H1 (cell line): ENCODE results near the gene GRM1. TPM values are rescaled to one million over a fixed set of nuclear protein-coding genes. Genes with fewer than 3 reads are reported as not detected.

Experiments
- CTCF ChIA-PET: fragments of 300-600 bp; sonication (Branson Sonifier 250); formaldehyde crosslinking; loops from one replicate; lab custom pipeline; 2021; ENCODE audit not compliant: partially characterized antibody; lab: Charles Lee
- POLR2A ChIA-PET: fragments of 300-600 bp; sonication (Branson Sonifier 250); formaldehyde crosslinking; loops from one replicate; lab custom pipeline; 2021; ENCODE audit warnings: inconsistent platforms; ENCODE audit not compliant: partially characterized antibody; lab: Charles Lee
- DNase-seq, 2 experiments: peaks; one replicate each; pipeline versions ENCODE4 v3.0.0 to v3.0.0-alpha.2; 2010 to 2022; ENCODE audit warnings: low spot score in 2 of 2, low read depth in 1 of 2, mixed read lengths in 1 of 2
- FAIRE-seq: peaks from 2 replicates; lab custom pipeline; 2011; peaks lifted over from hg19 to GRCh38; lab: Jason Lieb, UNC
- H2AFZ ChIP-seq: 2 replicates; pipeline ENCODE4 v1.8.1; 2012; ENCODE audit warnings: low read length, inconsistent platforms
- H2AK5ac ChIP-seq: 2 replicates; pipeline ENCODE4 v1.6.1; 2013; ENCODE audit warnings: low read depth, low read length
- H2BK120ac ChIP-seq: replicated peaks from 2 replicates; pipeline ENCODE3; 2013; ENCODE audit warnings: low read depth, low read length, inconsistent platforms
- H2BK12ac ChIP-seq: 2 replicates; pipeline ENCODE4 v1.6.1; 2013; ENCODE audit warnings: low read depth, low read length
- H2BK15ac ChIP-seq: 2 replicates; pipeline ENCODE4 v1.6.1; 2013; ENCODE audit warnings: low read length
- H2BK20ac ChIP-seq: 2 replicates; pipeline ENCODE4 v1.6.1; 2013; ENCODE audit warnings: low read length
- H2BK5ac ChIP-seq: 2 replicates; pipeline ENCODE4 v1.6.1; 2013; ENCODE audit warnings: low read depth, low read length
- H3K14ac ChIP-seq: 2 replicates; pipeline ENCODE4 v1.6.1; 2013; ENCODE audit warnings: inconsistent platforms; ENCODE audit not compliant: insufficient read length
- H3K18ac ChIP-seq: 2 replicates; pipeline ENCODE4 v1.6.1; 2013; ENCODE audit warnings: low read length; ENCODE audit errors: extremely low read depth
- H3K23ac ChIP-seq: 2 replicates; pipeline ENCODE4 v1.6.1; 2013; ENCODE audit warnings: inconsistent platforms; ENCODE audit not compliant: insufficient read length
- H3K23me2 ChIP-seq: 2 replicates; pipeline ENCODE4 v1.6.1; 2013; ENCODE audit warnings: low read depth, low read length
- H3K27ac ChIP-seq: 2 replicates; pipeline ENCODE4 v1.6.1; 2011; ENCODE audit warnings: low read depth, low read length, inconsistent platforms
- H3K27me3 ChIP-seq, 4 experiments: replicated peaks in 1 of 4; 1 replicate in 1 of 4; 2 replicates in 3 of 4; pipeline versions ENCODE4 v1.6.1 to v1.8.1; 2011 to 2013; ENCODE audit warnings: low read length in 3 of 4, mild to moderate bottlenecking in 3 of 4, inconsistent platforms in 2 of 4, mixed read lengths in 2 of 4, moderate library complexity in 1 of 4; ENCODE audit not compliant: control insufficient read depth in 3 of 4, insufficient read depth in 3 of 4; ENCODE audit errors: extremely low read depth in 1 of 4
- H3K36me3 ChIP-seq, 4 experiments: 2 replicates each; pipeline versions ENCODE4 v1.6.1 to v1.8.1; 2011 to 2013; ENCODE audit warnings: mild to moderate bottlenecking in 4 of 4, low read length in 3 of 4, moderate library complexity in 2 of 4, control low read depth in 1 of 4, inconsistent platforms in 1 of 4; ENCODE audit not compliant: insufficient read depth in 4 of 4, control insufficient read depth in 2 of 4
- H3K4ac ChIP-seq: replicated peaks from 2 replicates; pipeline ENCODE3; 2013; ENCODE audit warnings: low read length, low read depth, mixed read lengths, inconsistent platforms; ENCODE audit not compliant: insufficient read length
- H3K4me1 ChIP-seq, 4 experiments: replicated peaks in 1 of 4; 1 replicate in 1 of 4; 2 replicates in 3 of 4; pipeline versions ENCODE4 v1.6.1 to v1.8.1; 2011 to 2013; ENCODE audit warnings: low read length in 3 of 4, inconsistent platforms in 2 of 4, mixed read lengths in 1 of 4; ENCODE audit not compliant: insufficient read depth in 4 of 4, control insufficient read depth in 3 of 4
- H3K4me2 ChIP-seq, 2 experiments: 2 replicates each; pipeline versions ENCODE4 v1.6.1 to v1.8.1; 2011 to 2013; ENCODE audit warnings: low read depth in 2 of 2, low read length in 2 of 2, control low read depth in 1 of 2, inconsistent platforms in 1 of 2, mild to moderate bottlenecking in 1 of 2; ENCODE audit not compliant: insufficient read depth in 1 of 2
- H3K4me3 ChIP-seq, 4 experiments: fragments of 200-600, 300-600 bp in 1 of 4; sonication (generic), shearing (Covaris generic), sonication (Bioruptor Twin) in 1 of 4; 2 replicates each; pipeline versions ENCODE4 v1.5.1 to v1.8.1; 2011 to 2016; ENCODE audit warnings: low read length in 4 of 4, low read depth in 3 of 4, control low read depth in 2 of 4, inconsistent platforms in 2 of 4, mild to moderate bottlenecking in 2 of 4, mixed read lengths in 1 of 4, moderate library complexity in 1 of 4; ENCODE audit not compliant: insufficient read depth in 2 of 4; ENCODE audit errors: extremely low read depth in 1 of 4
- H3K56ac ChIP-seq: replicated peaks from 2 replicates; pipeline ENCODE3; 2013; ENCODE audit warnings: low read depth, mild to moderate bottlenecking, mixed read lengths, low read length, inconsistent platforms; ENCODE audit not compliant: insufficient read length
- H3K79me1 ChIP-seq: 2 replicates; pipeline ENCODE4 v1.6.1; 2013; ENCODE audit warnings: low read depth, low read length, control low read depth
- H3K79me2 ChIP-seq, 2 experiments: 2 replicates each; pipeline versions ENCODE4 v1.6.1 to v1.8.1; 2012 to 2013; ENCODE audit warnings: low read length in 2 of 2, mild to moderate bottlenecking in 2 of 2, inconsistent platforms in 1 of 2; ENCODE audit not compliant: insufficient read depth in 2 of 2, control insufficient read depth in 1 of 2
- H3K9ac ChIP-seq, 4 experiments: replicated peaks in 1 of 4; 1 replicate in 1 of 4; 2 replicates in 3 of 4; pipeline versions ENCODE4 v1.6.1 to v1.8.1; 2011 to 2013; ENCODE audit warnings: low read depth in 3 of 4, low read length in 3 of 4, control low read depth in 2 of 4, mild to moderate bottlenecking in 2 of 4, moderate library complexity in 2 of 4, inconsistent platforms in 1 of 4; ENCODE audit errors: extremely low read depth in 1 of 4
- H3K9me3 ChIP-seq, 2 experiments: 2 replicates each; pipeline versions ENCODE4 v1.6.1 to v1.8.1; 2012 to 2013; ENCODE audit warnings: mild to moderate bottlenecking in 2 of 2, moderate library complexity in 2 of 2, control low read depth in 1 of 2, inconsistent platforms in 1 of 2, low read depth in 1 of 2, low read length in 1 of 2, mixed read lengths in 1 of 2; ENCODE audit not compliant: insufficient read depth in 2 of 2
- H4K20me1 ChIP-seq, 2 experiments: replicated peaks in 1 of 2; 2 replicates each; pipeline versions ENCODE3 to v1.8.1; 2011 to 2013; ENCODE audit warnings: inconsistent platforms in 2 of 2, low read length in 2 of 2, mild to moderate bottlenecking in 1 of 2; ENCODE audit not compliant: insufficient read depth in 2 of 2, control insufficient read depth in 1 of 2
- H4K5ac ChIP-seq: 2 replicates; pipeline ENCODE4 v1.6.1; 2013; ENCODE audit warnings: low read length, low read depth, mixed read lengths, inconsistent platforms; ENCODE audit not compliant: insufficient read length
- H4K8ac ChIP-seq: 2 replicates; pipeline ENCODE4 v1.8.0; 2013; ENCODE audit warnings: mild to moderate bottlenecking, moderate library complexity, low read length, inconsistent platforms; ENCODE audit not compliant: insufficient read depth; ENCODE audit errors: extremely low read depth
- H4K91ac ChIP-seq: replicated peaks from 2 replicates; pipeline ENCODE3; 2013; ENCODE audit warnings: low read length, mixed read lengths, inconsistent platforms; ENCODE audit not compliant: insufficient read length
- MAFK ChIP-seq: IDR thresholded peaks from 2 replicates; pipeline ENCODE4 v1.6.1; 2012; ENCODE audit warnings: low read depth, mild to moderate bottlenecking, improper control_type of control experiment, low read length
- POLR2AphosphoS5 ChIP-seq: IDR thresholded peaks from 2 replicates; pipeline ENCODE4 v1.6.1; 2011; ENCODE audit warnings: low read depth, low read length
- SIRT6 ChIP-seq: IDR thresholded peaks from one replicate; pipeline ENCODE4 v1.7.1; 2012; ENCODE audit warnings: low read length, inconsistent platforms
- TCF12 ChIP-seq: IDR thresholded peaks from 2 replicates; pipeline ENCODE4 v1.6.1; 2011; ENCODE audit warnings: low read depth, mild to moderate bottlenecking, low read length
- YY1 ChIP-seq: IDR thresholded peaks from 2 replicates; pipeline ENCODE4 v1.6.1; 2011; ENCODE audit warnings: low read depth, mild to moderate bottlenecking, low read length
- WGBS, 2 experiments: shearing (Covaris generic) in 1 of 2; methylation state at CpG; one replicate each; pipeline versions ENCODE4 v1.1.6 to v1.1.7; 2013 to 2015; ENCODE audit warnings: low lambda C conversion rate in 2 of 2, mixed read lengths in 2 of 2, inconsistent platforms in 1 of 2, low coverage in 1 of 2, missing lambda C conversion rate in 1 of 2; ENCODE audit not compliant: insufficient replicate concordance in 2 of 2, insufficient coverage in 1 of 2, insufficient read length in 1 of 2; ENCODE audit errors: extremely low coverage in 1 of 2, missing lambda C conversion rate in 1 of 2; 5-methylcytosine and 5-hydroxymethylcytosine counted together
- polyA plus RNA-seq, 7 experiments: library from polyadenylated mRNA; depleted of rRNA in 3 of 7; stranded (reverse) in 5 of 7; unstranded in 2 of 7; fragments of >200 nt in 5 of 7; fragments of 200-250 nt in 2 of 7; gene quantifications; 1 replicate in 5 of 7; 2 replicates in 1 of 7; 4 replicates in 1 of 7; pipeline versions ENCODE4 v1.2.1 to v1.2.3, GENCODE V29; 2011 to 2013; ENCODE audit warnings: missing spikeins in 2 of 7, mixed read lengths in 2 of 7
- total RNA-seq: library from RNA; stranded (reverse); fragmentation: NEBNext Ultra II Directional; extraction: Animal tissue kit (Norgen Biotek cat#: 25700); gene quantifications from 2 replicates; pipeline ENCODE4 v1.2.1, GENCODE V29; 2021
- TF ChIP-seq, protein P1 (sequence below): IDR thresholded peaks from 2 replicates; pipeline ENCODE4 v1.6.1; 2012; ENCODE audit warnings: inconsistent platforms
- TF ChIP-seq, protein P2 (sequence below): IDR thresholded peaks from 2 replicates; pipeline ENCODE4 v1.6.1; 2011; ENCODE audit warnings: low read length, improper control_type of control experiment

The GRM1 gene
- total and polyA plus RNA-seq, 2 of the 8 experiments (the other 6 are each of a cell fraction or from before 2014, with no cell fraction given) = 0.15 to 1.3 TPM

DNA sequence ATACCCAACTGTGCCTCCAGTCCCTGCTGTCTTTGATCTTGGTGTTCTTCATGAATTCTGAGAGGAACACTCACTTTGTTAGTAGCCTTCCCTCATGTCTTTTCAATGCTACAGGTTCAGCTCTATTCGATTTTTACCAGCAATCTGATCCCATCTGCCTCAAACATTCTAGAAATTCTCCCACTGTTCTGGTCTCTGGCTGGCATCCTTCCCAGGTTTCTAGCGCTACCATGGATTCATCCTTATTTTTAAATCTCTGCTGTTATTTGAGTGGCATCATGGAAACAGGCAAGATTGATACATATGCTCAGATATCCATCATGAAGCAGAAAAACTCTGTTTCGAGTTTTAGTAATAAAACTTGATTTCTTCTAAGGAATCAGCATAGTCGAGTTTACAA, 94.8 kb downstream of the GRM1 start:
- TF ChIP-seq TCF12 = no peak
- TF ChIP-seq POLR2AphosphoS5 = no peak
- TF ChIP-seq, protein P1, sequence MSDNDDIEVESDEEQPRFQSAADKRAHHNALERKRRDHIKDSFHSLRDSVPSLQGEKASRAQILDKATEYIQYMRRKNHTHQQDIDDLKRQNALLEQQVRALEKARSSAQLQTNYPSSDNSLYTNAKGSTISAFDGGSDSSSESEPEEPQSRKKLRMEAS = no peak
- TF ChIP-seq, protein P2, sequence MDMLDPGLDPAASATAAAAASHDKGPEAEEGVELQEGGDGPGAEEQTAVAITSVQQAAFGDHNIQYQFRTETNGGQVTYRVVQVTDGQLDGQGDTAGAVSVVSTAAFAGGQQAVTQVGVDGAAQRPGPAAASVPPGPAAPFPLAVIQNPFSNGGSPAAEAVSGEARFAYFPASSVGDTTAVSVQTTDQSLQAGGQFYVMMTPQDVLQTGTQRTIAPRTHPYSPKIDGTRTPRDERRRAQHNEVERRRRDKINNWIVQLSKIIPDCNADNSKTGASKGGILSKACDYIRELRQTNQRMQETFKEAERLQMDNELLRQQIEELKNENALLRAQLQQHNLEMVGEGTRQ = no peak
- no peak for TF ChIP-seq YY1
- TF ChIP-seq MAFK = no peak
- no peak for TF ChIP-seq SIRT6
- no peaks in the 10 kb centered on the region for H3K79me2 ChIP-seq
- ChIA-PET CTCF (interaction anchor here (0.6 kb wide), 1 partner anchor 1081 kb away, joined by 6 read pairs; no protein-coding TSS in a partner anchor), POLR2A (no interaction called here)
- H3K4me3 ChIP-seq = no peak overlapping the region
- no peak overlapping the region for H2BK15ac ChIP-seq
- H2AK5ac ChIP-seq = no peak overlapping the region
- H4K91ac ChIP-seq = no peak overlapping the region
- no peak overlapping the region for H3K4me2 ChIP-seq
- H3K23ac ChIP-seq = no peak overlapping the region
- H2AFZ ChIP-seq = no peak overlapping the region
- no peak overlapping the region for H3K14ac ChIP-seq
- H3K36me3 ChIP-seq = no peaks in the 10 kb centered on the region
- H2BK5ac ChIP-seq = no peak overlapping the region
- no peak overlapping the region for H3K9ac ChIP-seq
- H3K18ac ChIP-seq = no peak overlapping the region
- no peaks in the 10 kb centered on the region for H3K79me1 ChIP-seq
- no peaks in the 10 kb centered on the region for H3K4me1 ChIP-seq
- no peak overlapping the region for H2BK120ac ChIP-seq
- no peak overlapping the region for H3K56ac ChIP-seq
- 91% methylated on average over 4 of the region's 4 CpGs; no CpG with 5 or more reads in 1 of the 2 experiments for WGBS, 2 experiments
- H2BK12ac ChIP-seq = no peak overlapping the region
- H3K4ac ChIP-seq = no peak overlapping the region
- H3K27me3 ChIP-seq = no peaks in the 10 kb centered on the region
- no peak overlapping the region for H4K5ac ChIP-seq
- no peaks in the 10 kb centered on the region for H4K20me1 ChIP-seq
- FAIRE-seq = no peak
- no peaks in the 10 kb centered on the region for H3K9me3 ChIP-seq
- H3K27ac ChIP-seq = no peak overlapping the region
- H2BK20ac ChIP-seq = no peak overlapping the region
- no peak overlapping the region for H4K8ac ChIP-seq
- no peak for DNase-seq
- no peaks in the 10 kb centered on the region for H3K23me2 ChIP-seq
